GM13976 (cell line): ENCODE measurements around the gene PSME3IP1.

ENCODE experiments used
- DNase-seq: peaks from one replicate; pipeline ENCODE4 v3.0.0; 2012; ENCODE audit warnings: low spot score
- in situ Hi-C: fragments of 300-500 bp; cut with MboI; formaldehyde crosslinking; loops from one replicate; pipeline ENCODE4 v1.12.0; 2022; ENCODE audit warnings: low sequenced_read_pairs, mixed read lengths, inconsistent platforms; ENCODE audit not compliant: unreplicated experiment
- TF ChIP-seq, protein P1 (sequence below): IDR thresholded peaks from 2 replicates; pipeline ENCODE4 v1.5.1; 2012; ENCODE audit warnings: borderline replicate concordance, mild to moderate bottlenecking; ENCODE audit not compliant: insufficient read depth; ENCODE audit errors: extremely low read depth, missing control alignments, control extremely low read depth

The PSME3IP1 gene

DNA sequence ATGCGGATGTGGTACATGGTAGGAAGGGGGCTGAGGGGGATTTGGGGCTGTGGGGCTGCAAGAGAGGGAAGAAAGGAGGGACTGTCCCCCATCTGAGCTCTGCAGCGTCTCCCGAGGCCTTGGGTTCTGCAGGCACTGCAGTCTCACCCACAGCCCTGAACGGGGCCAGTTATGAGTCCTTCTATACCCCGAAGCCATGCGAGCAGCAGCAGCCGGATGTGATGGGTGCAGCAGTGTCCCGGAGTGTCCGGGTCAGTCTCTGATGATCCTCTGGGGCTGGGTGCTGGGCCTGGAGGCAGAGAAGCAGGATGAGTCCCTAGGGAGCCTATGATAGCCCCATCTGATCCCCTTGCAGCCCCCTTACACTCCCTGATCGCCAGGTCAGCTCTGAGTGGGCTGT lies 52.0 kb downstream of the PSME3IP1 start:
- in situ Hi-C loops, result no loop called here
- TF ChIP-seq, protein P1, sequence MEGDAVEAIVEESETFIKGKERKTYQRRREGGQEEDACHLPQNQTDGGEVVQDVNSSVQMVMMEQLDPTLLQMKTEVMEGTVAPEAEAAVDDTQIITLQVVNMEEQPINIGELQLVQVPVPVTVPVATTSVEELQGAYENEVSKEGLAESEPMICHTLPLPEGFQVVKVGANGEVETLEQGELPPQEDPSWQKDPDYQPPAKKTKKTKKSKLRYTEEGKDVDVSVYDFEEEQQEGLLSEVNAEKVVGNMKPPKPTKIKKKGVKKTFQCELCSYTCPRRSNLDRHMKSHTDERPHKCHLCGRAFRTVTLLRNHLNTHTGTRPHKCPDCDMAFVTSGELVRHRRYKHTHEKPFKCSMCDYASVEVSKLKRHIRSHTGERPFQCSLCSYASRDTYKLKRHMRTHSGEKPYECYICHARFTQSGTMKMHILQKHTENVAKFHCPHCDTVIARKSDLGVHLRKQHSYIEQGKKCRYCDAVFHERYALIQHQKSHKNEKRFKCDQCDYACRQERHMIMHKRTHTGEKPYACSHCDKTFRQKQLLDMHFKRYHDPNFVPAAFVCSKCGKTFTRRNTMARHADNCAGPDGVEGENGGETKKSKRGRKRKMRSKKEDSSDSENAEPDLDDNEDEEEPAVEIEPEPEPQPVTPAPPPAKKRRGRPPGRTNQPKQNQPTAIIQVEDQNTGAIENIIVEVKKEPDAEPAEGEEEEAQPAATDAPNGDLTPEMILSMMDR, result no peak
- DNase-seq, result no peak

GRCh38 chr16:57133031-57133430 lies 52.8 kb downstream of the PSME3IP1 start:
- no peak for DNase-seq
- in situ Hi-C loops, result no loop called here
- TF ChIP-seq, protein P1, result no peak

GRCh38 chr16:57132470-57132869 lies 53.4 kb downstream of the PSME3IP1 start:
- TF ChIP-seq, protein P1, result no peak
- in situ Hi-C loops, result no loop called here
- no peak for DNase-seq

GRCh38 chr16:57131351-57131970 lies 54.4 kb downstream of the PSME3IP1 start:
- in situ Hi-C loops, result no loop called here
- TF ChIP-seq, protein P1, result no peak
- DNase-seq, result no peak

GRCh38 chr16:57130950-57131321 lies 54.9 kb downstream of the PSME3IP1 start:
- no peak for DNase-seq
- in situ Hi-C loops, result no loop called here
- TF ChIP-seq, protein P1, result no peak

DNA sequence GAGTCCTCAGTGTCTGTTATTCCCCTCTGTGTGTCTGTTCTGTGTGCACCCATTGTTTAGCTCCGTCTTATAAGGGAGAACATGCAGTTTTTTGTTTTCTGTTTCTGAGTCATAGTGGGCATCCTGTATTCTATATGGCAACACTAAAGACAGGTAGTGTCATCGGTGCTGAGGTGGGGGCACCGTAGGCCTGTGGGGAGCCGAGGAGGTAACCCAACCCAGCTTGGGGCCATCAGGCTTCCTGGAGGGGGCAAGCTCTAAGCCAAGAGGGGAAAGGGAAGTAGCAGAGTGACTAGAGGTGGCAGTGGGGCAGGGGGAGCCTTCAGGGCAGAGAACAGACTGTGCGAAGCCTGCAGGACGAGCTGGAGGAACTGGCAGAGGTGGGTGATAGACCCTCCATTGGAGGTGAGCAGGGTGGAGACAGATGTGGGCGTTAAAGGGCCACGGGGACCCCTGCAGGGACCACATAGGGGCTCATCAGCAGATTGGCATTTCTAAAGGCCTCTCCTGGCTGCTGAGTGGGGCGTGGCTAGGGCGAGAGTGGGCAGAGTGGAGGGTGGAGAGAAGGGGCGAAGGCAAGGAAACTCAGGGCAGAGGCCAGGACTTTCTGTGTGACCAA lies 57.0 kb downstream of the PSME3IP1 start:
- in situ Hi-C loops, result no loop called here
- TF ChIP-seq, protein P1, result no peak
- no peak for DNase-seq
